Naive thymus-derived CD8-positive, alpha-beta T cell (primary cell): ENCODE data around the gene NADK2. TPM values are rescaled to one million over a fixed set of nuclear protein-coding genes. Genes with fewer than 3 reads are reported as not detected.
A peak's percentile ranks its signal among the peaks of the same experiment; 100 is the strongest.

Experiments
- ATAC-seq, 2 donors: fragments of 150-1000 bp; cut with Tn5 transposase in 1 of 2; sonication (Bioruptor Pico), chemical (Tn5 transposase) in 1 of 2; 1 replicate in 1 of 2; 2 replicates in 1 of 2; pipeline ENCODE4 v1.10.0; 2021; ENCODE audit warnings: mild to moderate bottlenecking in 2 of 2, moderate library complexity in 2 of 2
- POLR2A ChIA-PET: fragments of 350-600 bp; sonication (Branson Sonifier 250); formaldehyde crosslinking; loops from one replicate; lab custom pipeline; 2021; ENCODE audit warnings: antibody characterized with exemption; lab: Charles Lee
- DNase-seq, 10 donors: peaks; one replicate each; pipeline versions ENCODE4 v3.0.0 to v3.0.0-alpha.2; 2020 to 2022
- H3K27ac Mint-ChIP-seq, 10 donors: one replicate each; pipeline ENCODE4 v1.8.0; 2020 to 2022; ENCODE audit warnings: mild to moderate bottlenecking in 10 of 10, mixed read lengths in 10 of 10, moderate library complexity in 4 of 10, inconsistent platforms in 1 of 10
- H3K27me3 Mint-ChIP-seq, 5 donors: one replicate each; pipeline ENCODE4 v1.8.0; 2021 to 2022; ENCODE audit warnings: mixed read lengths in 5 of 5
- H3K36me3 Mint-ChIP-seq, 3 donors: one replicate each; pipeline ENCODE4 v1.8.0; 2020 to 2022; ENCODE audit warnings: mixed read lengths in 3 of 3, mild to moderate bottlenecking in 2 of 3, inconsistent platforms in 1 of 3
- H3K4me1 Mint-ChIP-seq, 4 donors: one replicate each; pipeline ENCODE4 v1.8.0; 2021 to 2022; ENCODE audit warnings: mixed read lengths in 4 of 4
- H3K4me3 Mint-ChIP-seq, 10 donors: one replicate each; pipeline ENCODE4 v1.8.0; 2020 to 2022; ENCODE audit warnings: mild to moderate bottlenecking in 10 of 10, mixed read lengths in 10 of 10, moderate library complexity in 6 of 10, inconsistent platforms in 1 of 10
- H3K9me3 Mint-ChIP-seq, 9 donors: one replicate each; pipeline ENCODE4 v1.8.0; 2020 to 2022; ENCODE audit warnings: mixed read lengths in 9 of 9, mild to moderate bottlenecking in 3 of 9, inconsistent platforms in 1 of 9, moderate library complexity in 1 of 9
- polyA plus RNA-seq, 3 donors: library from polyadenylated mRNA; unstranded; fragments of 300-500 nt; fragmentation: Illumina TruSeq; gene quantifications; one replicate each; pipeline ENCODE4 v1.2.3, GENCODE V29; 2021
- total RNA-seq, 8 experiments: library from RNA in 2 of 8; stranded (reverse) in 2 of 8; gene quantifications; one replicate each; pipeline ENCODE4 v1.2.3 and lab custom pipeline; 2021 to 2026

Gene NADK2
- total and polyA plus RNA-seq, 5 experiments from 2014 or later = 4.7 to 15.7 (median 9.8) TPM

DNA sequence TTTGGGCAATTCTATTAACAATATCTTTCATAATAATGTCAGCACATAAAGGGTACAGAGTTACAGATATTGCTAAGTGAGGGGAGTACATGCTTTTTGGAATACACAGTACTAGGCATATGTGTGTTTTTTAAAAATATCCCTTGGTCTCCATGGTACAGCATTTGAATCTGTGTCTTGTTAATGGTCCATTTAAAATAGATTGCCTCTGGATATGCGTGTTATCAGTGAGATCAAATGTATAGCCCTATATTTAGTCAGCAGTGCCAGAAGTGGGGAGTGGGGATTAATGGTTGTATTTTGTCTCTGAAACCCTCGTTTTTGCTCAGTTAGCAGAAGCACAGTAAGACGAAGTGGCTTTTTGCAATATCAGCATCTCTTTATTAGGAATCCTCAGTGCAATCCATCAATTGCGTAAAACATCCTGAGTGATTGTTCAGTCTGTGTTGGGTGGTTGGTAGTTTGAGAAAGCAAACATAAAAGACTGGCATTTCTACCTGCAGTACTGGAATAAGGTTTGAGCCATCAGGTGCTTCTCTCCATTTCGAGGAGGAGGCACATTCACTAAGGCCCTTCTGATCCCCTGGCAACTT is 70.8 kb downstream of the NADK2 start:
- DNase-seq = no peak
- Mint-ChIP-seq H3K4me1 (peaks cover 3 to 21% (median 9%) of the 10 kb centered on the region in 4 donors), H3K27me3 (no peaks in the 10 kb centered on the region), H3K9me3 (no peaks in the 10 kb centered on the region), H3K4me3 (no peak overlapping the region), H3K36me3 (peaks cover 9 to 99% (median 34%) of the 10 kb centered on the region in 3 donors), H3K27ac (no peak overlapping the region)
- no peak for ATAC-seq
- POLR2A ChIA-PET = no interaction called here

DNA sequence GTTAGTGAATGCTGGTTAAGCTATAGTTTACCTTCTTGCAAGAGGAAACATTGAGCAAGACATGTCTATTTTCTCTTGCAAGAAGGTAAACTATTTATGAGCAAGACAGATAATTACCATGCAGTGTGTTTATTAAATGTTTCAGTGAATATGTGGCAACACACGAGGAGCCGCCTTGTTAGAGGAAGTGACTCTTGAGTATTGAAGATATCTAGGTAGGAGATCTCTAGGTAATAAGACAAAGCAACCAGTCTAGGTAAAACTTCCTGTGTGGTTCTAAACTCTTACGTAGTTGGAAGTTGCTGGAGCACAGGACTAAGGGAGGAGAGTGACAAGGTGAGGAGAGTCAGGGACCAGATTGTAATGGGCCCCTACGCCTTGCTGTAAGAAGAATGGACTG is 73.0 kb downstream of the NADK2 start:
- DNase-seq = no peak
- Mint-ChIP-seq H3K4me1 (peaks cover 6 to 26% (median 11%) of the 10 kb centered on the region in 4 donors), H3K9me3 (no peaks in the 10 kb centered on the region), H3K36me3 (peaks cover 9 to 94% (median 32%) of the 10 kb centered on the region in 3 donors), H3K27me3 (no peaks in the 10 kb centered on the region), H3K4me3 (no peak overlapping the region), H3K27ac (peak overlapping the region in 4 of 10 donors; percentile 0 to 61 (median 17))
- POLR2A ChIA-PET = interaction anchor here (0.7 kb wide), 1 partner anchor 830 kb away, joined by 3 read pairs; no protein-coding TSS in a partner anchor
- no peak for ATAC-seq

GRCh38 chr5:36164461-36164860 is 77.3 kb downstream of the NADK2 start:
- DNase-seq = no peak
- Mint-ChIP-seq H3K4me1 (peaks cover 8 to 49% (median 21%) of the 10 kb centered on the region in 4 donors), H3K27ac (no peak overlapping the region), H3K27me3 (no peaks in the 10 kb centered on the region), H3K9me3 (no peaks in the 10 kb centered on the region), H3K4me3 (no peak overlapping the region), H3K36me3 (peaks cover 9 to 86% (median 46%) of the 10 kb centered on the region in 3 donors)
- ATAC-seq = no peak
- POLR2A ChIA-PET = no interaction called here

DNA sequence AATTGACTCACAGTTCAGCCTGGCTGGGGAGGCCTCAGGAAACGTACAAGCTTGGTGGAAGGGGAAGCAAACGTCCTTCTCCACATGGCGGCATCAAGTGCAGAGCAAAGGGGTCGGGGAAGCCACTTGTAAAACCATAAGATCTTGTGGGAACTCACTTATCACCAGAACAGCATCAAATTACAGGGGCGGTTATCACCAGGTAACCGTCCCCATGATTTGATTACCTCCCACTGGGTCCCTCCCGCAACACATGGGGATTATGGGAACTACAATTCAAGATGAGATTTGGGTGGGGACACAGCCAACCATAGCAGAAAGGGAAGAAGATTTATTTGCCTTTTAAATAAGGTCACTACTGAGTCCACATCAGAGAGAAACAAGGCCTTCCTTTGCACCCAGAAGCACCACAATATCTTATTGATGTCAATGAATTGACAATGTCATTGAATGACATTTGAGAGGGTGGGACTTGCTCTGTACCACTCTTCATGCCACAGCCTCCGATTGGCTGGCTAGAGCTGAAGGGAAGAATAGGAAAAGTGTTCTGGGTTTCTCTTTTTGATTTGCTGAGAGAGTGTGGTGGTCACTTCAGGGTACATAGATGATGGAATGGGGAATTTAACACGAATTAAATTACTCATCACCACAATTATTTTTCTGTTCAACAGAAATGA is 78.8 kb downstream of the NADK2 start:
- ATAC-seq (no peak), DNase-seq (no peak)
- Mint-ChIP-seq H3K4me1 (peaks cover 2 to 51% (median 22%) of the 10 kb centered on the region in 4 donors), H3K9me3 (no peaks in the 10 kb centered on the region), H3K27me3 (no peaks in the 10 kb centered on the region), H3K4me3 (no peak overlapping the region), H3K36me3 (peaks cover 11 to 86% (median 40%) of the 10 kb centered on the region in 3 donors), H3K27ac (peak overlapping the region in 2 of 10 donors; percentile 31 to 53)
- POLR2A ChIA-PET = no interaction called here

DNA sequence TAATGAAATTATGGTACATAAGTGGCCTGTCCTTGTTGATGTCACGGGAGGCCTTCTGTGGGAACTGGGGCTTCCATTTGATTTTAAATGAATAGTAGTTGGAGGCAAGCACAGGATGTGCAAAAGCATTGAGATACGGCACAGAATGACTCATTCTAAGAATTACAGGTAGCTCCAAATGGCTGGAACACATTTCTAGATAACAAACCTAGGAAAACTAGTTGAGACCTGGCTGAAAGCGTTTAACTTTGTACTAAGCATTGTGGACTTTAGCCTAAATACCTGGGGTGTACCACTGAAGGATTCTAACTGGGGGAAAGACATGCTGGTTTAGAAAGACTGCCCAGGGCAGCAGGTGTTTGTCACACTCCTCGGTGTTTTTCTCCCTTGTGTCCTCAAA is 80.4 kb downstream of the NADK2 start:
- H3K9me3 Mint-ChIP-seq = no peaks in the 10 kb centered on the region
- ATAC-seq (no peak), DNase-seq (no peak)
- no peaks in the 10 kb centered on the region for H3K27me3 Mint-ChIP-seq
- POLR2A ChIA-PET = no interaction called here
- peaks cover 3 to 86% (median 45%) of the 10 kb centered on the region in 3 donors for H3K36me3 Mint-ChIP-seq
- H3K4me1 Mint-ChIP-seq = peaks cover 13 to 57% (median 28%) of the 10 kb centered on the region in 4 donors
- H3K4me3 Mint-ChIP-seq = no peak overlapping the region
- peak overlapping the region in 1 of 10 donors; percentile 76 for H3K27ac Mint-ChIP-seq

GRCh38 chr5:36160617-36161016 is 81.1 kb downstream of the NADK2 start:
- no peak overlapping the region for H3K4me3 Mint-ChIP-seq
- ATAC-seq = no peak
- H3K4me1 Mint-ChIP-seq = peaks cover 16 to 64% (median 32%) of the 10 kb centered on the region in 4 donors
- DNase-seq = no peak
- H3K36me3 Mint-ChIP-seq = peaks cover 3 to 89% (median 43%) of the 10 kb centered on the region in 3 donors
- H3K27me3 Mint-ChIP-seq = no peaks in the 10 kb centered on the region
- H3K27ac Mint-ChIP-seq = peak overlapping the region in 1 of 10 donors; percentile 69
- POLR2A ChIA-PET = no interaction called here
- no peaks in the 10 kb centered on the region for H3K9me3 Mint-ChIP-seq

- DNase-seq = no peak
- POLR2A ChIA-PET = no interaction called here
- Mint-ChIP-seq H3K9me3 (no peaks in the 10 kb centered on the region), H3K4me1 (peaks cover 20 to 68% (median 44%) of the 10 kb centered on the region in 4 donors), H3K27ac (no peak overlapping the region), H3K4me3 (no peak overlapping the region), H3K36me3 (peaks cover 12 to 86% (median 38%) of the 10 kb centered on the region in 3 donors), H3K27me3 (no peaks in the 10 kb centered on the region)
- no peak for ATAC-seq
Measured at GRCh38 chr5:36158144-36158543, 83.6 kb downstream of the NADK2 start.

DNA sequence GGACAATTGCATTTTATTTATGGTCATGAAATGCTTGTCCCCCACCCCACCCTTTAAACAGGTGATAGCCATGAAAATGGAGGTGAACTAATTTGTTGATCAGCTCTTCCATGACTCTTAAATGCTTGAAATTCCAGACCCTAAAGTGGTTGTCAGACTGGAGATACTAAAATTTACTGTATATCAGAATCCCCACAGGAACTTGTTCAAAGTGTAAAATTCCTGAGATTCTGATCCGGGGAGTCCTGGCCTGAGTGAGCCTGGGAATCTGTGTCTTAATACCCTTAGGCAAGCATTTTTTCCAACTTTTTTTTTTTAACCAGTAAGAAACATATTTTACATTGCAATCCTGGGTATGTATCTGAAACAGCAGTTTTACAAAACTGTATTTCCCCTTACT is 85.1 kb downstream of the NADK2 start:
- ATAC-seq (no peak), DNase-seq (no peak)
- H3K4me1 Mint-ChIP-seq = peaks cover 23 to 68% (median 52%) of the 10 kb centered on the region in 4 donors
- H3K27ac Mint-ChIP-seq = no peak overlapping the region
- H3K4me3 Mint-ChIP-seq = no peak overlapping the region
- no peaks in the 10 kb centered on the region for H3K27me3 Mint-ChIP-seq
- POLR2A ChIA-PET = no interaction called here
- H3K36me3 Mint-ChIP-seq = peaks cover 12 to 71% (median 27%) of the 10 kb centered on the region in 3 donors
- no peaks in the 10 kb centered on the region for H3K9me3 Mint-ChIP-seq

GRCh38 chr5:36156121-36156601 is 85.6 kb downstream of the NADK2 start:
- POLR2A ChIA-PET = no interaction called here
- peaks cover 12 to 66% (median 26%) of the 10 kb centered on the region in 3 donors for H3K36me3 Mint-ChIP-seq
- no peak overlapping the region for H3K27ac Mint-ChIP-seq
- no peak overlapping the region for H3K4me3 Mint-ChIP-seq
- H3K27me3 Mint-ChIP-seq = no peaks in the 10 kb centered on the region
- H3K4me1 Mint-ChIP-seq = peaks cover 21 to 68% (median 52%) of the 10 kb centered on the region in 4 donors
- no peaks in the 10 kb centered on the region for H3K9me3 Mint-ChIP-seq
- ATAC-seq (no peak), DNase-seq (no peak)

GRCh38 chr5:36155291-36155690 is 86.4 kb downstream of the NADK2 start:
- peaks cover 25 to 77% (median 60%) of the 10 kb centered on the region in 4 donors for H3K4me1 Mint-ChIP-seq
- POLR2A ChIA-PET = no interaction called here
- H3K36me3 Mint-ChIP-seq = peaks cover 12 to 62% (median 21%) of the 10 kb centered on the region in 3 donors
- DNase-seq (no peak), ATAC-seq (no peak)
- H3K27me3 Mint-ChIP-seq = no peaks in the 10 kb centered on the region
- H3K4me3 Mint-ChIP-seq = no peak overlapping the region
- no peak overlapping the region for H3K27ac Mint-ChIP-seq
- no peaks in the 10 kb centered on the region for H3K9me3 Mint-ChIP-seq

DNA sequence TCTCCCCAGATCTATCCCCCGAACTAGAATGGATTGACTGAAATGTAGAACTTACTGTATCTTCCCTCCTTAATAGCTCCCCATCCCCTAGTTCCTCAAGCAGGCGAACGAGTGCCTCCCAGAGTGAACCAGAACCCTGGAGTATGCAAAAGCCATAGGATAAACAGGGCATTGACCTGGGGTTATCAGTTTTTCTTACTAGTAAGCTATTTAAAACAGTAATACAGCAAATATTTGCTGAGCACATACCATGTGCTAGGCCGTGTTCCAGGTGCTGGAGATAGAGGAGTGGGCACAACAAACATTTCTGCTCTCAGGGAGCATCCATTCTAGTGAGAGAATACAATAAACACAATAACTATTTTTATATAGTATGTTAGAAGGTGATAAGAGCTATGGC is 88.0 kb downstream of the NADK2 start:
- H3K4me1 Mint-ChIP-seq = peaks cover 24 to 79% (median 68%) of the 10 kb centered on the region in 4 donors
- DNase-seq (no peak), ATAC-seq (no peak)
- POLR2A ChIA-PET = interaction anchor here (3.5 kb wide), 1 partner anchor 88 kb away, joined by 41 read pairs; the partner anchor contains the start of gene NADK2
- H3K36me3 Mint-ChIP-seq = peaks cover 12 to 49% (median 18%) of the 10 kb centered on the region in 3 donors
- no peaks in the 10 kb centered on the region for H3K9me3 Mint-ChIP-seq
- H3K27me3 Mint-ChIP-seq = no peaks in the 10 kb centered on the region
- H3K4me3 Mint-ChIP-seq = peak overlapping the region; percentile 28 to 98 (median 70)
- H3K27ac Mint-ChIP-seq = peak overlapping the region in 5 of 10 donors; percentile 2 to 73 (median 38)

- H3K36me3 Mint-ChIP-seq = peaks cover 9 to 45% (median 18%) of the 10 kb centered on the region in 3 donors
Measured at GRCh38 chr5:36153298-36153677, 88.4 kb downstream of the NADK2 start.

More at GRCh38 chr5:36153298-36153677, 88.4 kb downstream of the NADK2 start:
- DNase-seq = no peak
- POLR2A ChIA-PET = interaction anchor here (3.5 kb wide), 1 partner anchor 89 kb away, joined by 41 read pairs; the partner anchor contains the start of gene NADK2
- Mint-ChIP-seq H3K4me1 (peaks cover 24 to 79% (median 69%) of the 10 kb centered on the region in 4 donors), H3K27ac (peak overlapping the region in 5 of 10 donors; percentile 2 to 73 (median 13)), H3K27me3 (no peaks in the 10 kb centered on the region), H3K9me3 (no peaks in the 10 kb centered on the region), H3K4me3 (peak overlapping the region; percentile 28 to 98 (median 70))
- no peak for ATAC-seq
